ENCODE measurements around the gene MEF2C.

DNA sequence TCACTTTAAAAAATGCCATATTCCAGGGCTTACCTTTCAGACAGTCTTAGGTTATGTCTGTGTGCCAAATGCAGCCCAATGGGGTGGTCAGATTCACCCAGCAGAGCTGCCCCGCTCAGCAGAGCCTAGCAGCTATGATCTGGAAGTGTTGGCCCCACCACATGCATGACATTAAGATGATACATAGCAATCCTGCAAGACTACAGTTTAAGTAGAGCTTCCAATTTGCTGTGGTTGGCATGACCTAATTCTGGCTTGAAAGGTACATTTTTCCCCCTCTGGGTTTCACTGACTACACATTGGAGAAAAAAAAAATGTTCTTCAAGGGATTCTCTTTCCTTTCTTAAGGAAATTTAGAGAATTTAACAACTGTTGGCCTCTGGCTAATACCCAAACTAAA is 22.5 kb downstream of the MEF2C start:
- TF ChIP-seq EZH2 (IDR thresholded peaks at IDR 0.05) = no peak
- no peak for TF ChIP-seq POLR2AphosphoS5 (IDR thresholded peaks at IDR 0.05; ENCODE audit: borderline replicate concordance, low read depth, low read length)
- TF ChIP-seq FOXP2 (optimal IDR thresholded peaks at IDR 0.05; ENCODE audit: control extremely low read depth, extremely low read length, insufficient read depth) = no peak
